HG03571 (cell line): Measurements from ENCODE around the gene DHRS4.
A peak's percentile ranks its signal among the peaks of the same experiment; 100 is the strongest.
"Not testable (repeated sequence)": the region's sequence is repeated elsewhere in the genome, so short reads cannot be mapped to it uniquely, and the experiment has no call there.

ENCODE experiments used
- ATAC-seq: cut with Tn5 transposase; IDR thresholded peaks from one replicate; pipeline ENCODE4 v1.9.1; 2021; ENCODE audit not compliant: unreplicated experiment

Gene DHRS4

GRCh38 chr14:23939607-23940326 lies 13.8 kb upstream of the DHRS4 start:
- ATAC-seq: no peak

- ATAC-seq: no peak
These were observed 12.3 kb upstream of the DHRS4 start for GRCh38 chr14:23941230-23941629.

GRCh38 chr14:23941669-23942068 lies 11.9 kb upstream of the DHRS4 start:
- ATAC-seq: no peak

GRCh38 chr14:23942587-23942986 lies 11.0 kb upstream of the DHRS4 start:
- ATAC-seq: no peak

- not testable (repeated sequence) for ATAC-seq
These were observed 4.5 kb upstream of the DHRS4 start for GRCh38 chr14:23949069-23949468.

- ATAC-seq: no peak
These were observed 3.0 kb upstream of the DHRS4 start for GRCh38 chr14:23950411-23951135.

GRCh38 chr14:23951136-23951466 lies 2.5 kb upstream of the DHRS4 start:
- not testable (repeated sequence) for ATAC-seq

- ATAC-seq: no peak
These were observed 1.9 kb upstream of the DHRS4 start for GRCh38 chr14:23951590-23952201.

GRCh38 chr14:23953116-23953463 lies 480 bp upstream of the DHRS4 start:
- not testable (repeated sequence) for ATAC-seq

GRCh38 chr14:23954279-23954614 lies 677 bp downstream of the DHRS4 start:
- ATAC-seq: peak; percentile 25

GRCh38 chr14:23954965-23955364 lies 1.4 kb downstream of the DHRS4 start:
- not testable (repeated sequence) for ATAC-seq

- ATAC-seq: not testable (repeated sequence)
These were observed 2.2 kb downstream of the DHRS4 start for GRCh38 chr14:23955811-23956210.

- ATAC-seq: not testable (repeated sequence)
These were observed 4.5 kb downstream of the DHRS4 start for GRCh38 chr14:23957913-23958569.

- not testable (repeated sequence) for ATAC-seq
These were observed 7.3 kb downstream of the DHRS4 start for GRCh38 chr14:23960899-23961298.

- not testable (repeated sequence) for ATAC-seq
These were observed 8.1 kb downstream of the DHRS4 start for GRCh38 chr14:23961704-23962103.

- ATAC-seq: peak; percentile 25
These were observed 15.5 kb downstream of the DHRS4 start for GRCh38 chr14:23969130-23969480.

GRCh38 chr14:23969481-23970282 lies 16.1 kb downstream of the DHRS4 start:
- ATAC-seq: peak; percentile 50

- not testable (repeated sequence) for ATAC-seq
These were observed 16.7 kb downstream of the DHRS4 start for GRCh38 chr14:23970283-23970659.

- not testable (repeated sequence) for ATAC-seq
These were observed 19.6 kb downstream of the DHRS4 start for GRCh38 chr14:23973178-23973577.

- not testable (repeated sequence) for ATAC-seq
These were observed 20.5 kb downstream of the DHRS4 start for GRCh38 chr14:23974041-23974440.

- ATAC-seq: not testable (repeated sequence)
These were observed 23.6 kb downstream of the DHRS4 start for GRCh38 chr14:23977208-23977607.
